MM.1S (cell line): ENCODE data around the gene MGAM2.

Experiments used
- DNase-seq: peaks from one replicate; pipeline ENCODE4 v3.0.0-alpha.2; 2015
- H2AFZ ChIP-seq: fragments of 300-600 bp; sonication (generic); 2 replicates; pipeline ENCODE4 v1.6.0; 2016; ENCODE audit warnings: antibody characterized with exemption, low read length
- H3F3A ChIP-seq: fragments of 300-600 bp; sonication (generic); 2 replicates; pipeline ENCODE4 v1.6.1; 2016; ENCODE audit warnings: mild to moderate bottlenecking, antibody characterized with exemption, low read length, moderate library complexity, mixed read lengths; ENCODE audit not compliant: insufficient read depth
- H3K27ac ChIP-seq: fragments of 300-600 bp; sonication (generic); 2 replicates; pipeline ENCODE4 v1.5.1; 2016; ENCODE audit warnings: mild to moderate bottlenecking, low read length
- H3K27me3 ChIP-seq: fragments of 300-600 bp; sonication (generic); replicated peaks from 2 replicates; pipeline ENCODE4 v1.6.0; 2016; ENCODE audit warnings: low read length; ENCODE audit not compliant: insufficient read depth
- H3K36me3 ChIP-seq: fragments of 300-600 bp; sonication (generic); replicated peaks from 2 replicates; pipeline ENCODE4 v1.6.1; 2016; ENCODE audit warnings: mild to moderate bottlenecking, low read length, mixed read lengths; ENCODE audit not compliant: insufficient read depth
- H3K4me1 ChIP-seq: fragments of 300-600 bp; sonication (generic); 2 replicates; pipeline ENCODE4 v1.6.1; 2016; ENCODE audit warnings: low read length, mixed read lengths
- H3K4me2 ChIP-seq: fragments of 300-600 bp; sonication (generic); 2 replicates; pipeline ENCODE4 v1.6.0; 2016; ENCODE audit warnings: low read depth, low read length
- H3K4me3 ChIP-seq: fragments of 300-600 bp; sonication (generic); 2 replicates; pipeline ENCODE4 v1.5.1; 2016; ENCODE audit warnings: low read length, mixed read lengths
- H3K79me2 ChIP-seq: fragments of 300-600 bp; sonication (generic); 2 replicates; pipeline ENCODE4 v1.6.1; 2016; ENCODE audit warnings: mixed run types, low read length, mixed read lengths
- H3K9ac ChIP-seq: fragments of 300-600 bp; sonication (generic); 2 replicates; pipeline ENCODE4 v1.6.1; 2016; ENCODE audit warnings: low read length, mixed read lengths
- H3K9me2 ChIP-seq: fragments of 300-600 bp; sonication (generic); replicated peaks from 2 replicates; pipeline ENCODE4 v1.6.1; 2016; ENCODE audit warnings: mild to moderate bottlenecking, low read length, mixed read lengths; ENCODE audit not compliant: insufficient read depth
- H3K9me3 ChIP-seq: fragments of 300-600 bp; sonication (generic); replicated peaks from 2 replicates; pipeline ENCODE4 v1.6.1; 2016; ENCODE audit warnings: mild to moderate bottlenecking, low read length, mixed read lengths; ENCODE audit not compliant: insufficient read depth
- H4K20me1 ChIP-seq: fragments of 300-600 bp; sonication (generic); 2 replicates; pipeline ENCODE4 v1.6.1; 2016; ENCODE audit warnings: mild to moderate bottlenecking, low read length, moderate library complexity, mixed read lengths; ENCODE audit not compliant: insufficient read depth
- CTCF ChIP-seq: fragments of 300-600 bp; sonication (generic); IDR thresholded peaks from 2 replicates; pipeline ENCODE4 v1.5.1; 2016; ENCODE audit warnings: antibody characterized with exemption, low read length, mixed read lengths
- EZH2 ChIP-seq: fragments of 300-600 bp; sonication (generic); optimal IDR thresholded peaks from 2 replicates; pipeline ENCODE3; 2017; ENCODE audit warnings: low read depth, mild to moderate bottlenecking, antibody characterized with exemption, low read length, mixed read lengths
- EZH2phosphoT487 ChIP-seq: fragments of 300-600 bp; sonication (generic); IDR thresholded peaks from 2 replicates; pipeline ENCODE4 v1.6.1; 2018; ENCODE audit warnings: antibody characterized with exemption, low read length

MGAM2 gene

DNA sequence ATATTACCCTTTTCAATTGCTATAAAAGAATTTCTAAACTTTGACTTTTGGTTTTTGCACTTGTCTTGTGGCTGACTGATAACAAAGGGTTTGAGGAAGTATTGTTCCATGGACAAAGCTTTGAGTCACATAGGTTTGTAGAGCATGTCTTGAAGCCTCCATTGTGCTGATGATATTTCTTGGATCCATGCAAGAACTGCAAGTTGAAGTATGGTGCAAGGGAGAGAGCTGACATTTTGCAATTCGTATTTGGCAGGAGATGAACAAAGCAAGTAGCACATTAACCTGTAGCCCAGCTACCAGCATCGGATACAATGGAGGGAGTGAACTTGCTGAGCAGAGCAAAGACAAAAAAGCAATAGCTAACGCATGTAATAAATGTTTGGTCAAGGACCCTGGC is 23.4 kb downstream of the MGAM2 start:
- Histone ChIP-seq H3K79me2 (no peaks in the 10 kb centered on the region), H3K4me1 (no peaks in the 10 kb centered on the region), H3K36me3 (no peaks in the 10 kb centered on the region), H3K4me3 (no peak overlapping the region), H4K20me1 (no peaks in the 10 kb centered on the region), H3K27me3 (no peaks in the 10 kb centered on the region), H3K9me2 (no peaks in the 10 kb centered on the region), H3K27ac (no peak overlapping the region), H3K4me2 (no peak overlapping the region), H3K9me3 (no peaks in the 10 kb centered on the region), H3K9ac (no peak overlapping the region), H3F3A (no peaks in the 10 kb centered on the region), H2AFZ (no peak overlapping the region)
- no peak for TF ChIP-seq EZH2
- no peak for TF ChIP-seq EZH2phosphoT487
- no peak for TF ChIP-seq CTCF
- DNase-seq = no peak

DNA sequence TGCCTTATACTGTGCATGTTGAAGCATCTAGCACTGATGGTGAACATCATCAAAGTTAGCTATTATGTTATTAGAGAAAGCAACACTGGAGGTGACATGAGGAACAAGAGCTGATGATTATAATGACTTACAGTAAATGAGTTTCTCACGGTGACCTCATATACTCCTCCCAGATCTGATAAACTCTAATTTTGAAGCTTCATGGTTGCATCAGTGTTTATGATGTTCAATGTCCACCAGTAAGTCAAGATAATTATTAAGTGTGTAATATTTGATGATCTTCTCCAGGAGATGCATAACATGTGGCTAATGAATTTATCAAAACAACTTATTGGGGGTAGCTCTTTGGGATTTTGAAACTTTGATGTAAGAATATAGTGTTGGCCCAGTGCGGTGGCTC is 27.5 kb downstream of the MGAM2 start:
- no peak for DNase-seq
- Histone ChIP-seq H2AFZ (no peak overlapping the region), H3K9ac (no peak overlapping the region), H3K4me3 (no peak overlapping the region), H3K27me3 (no peaks in the 10 kb centered on the region), H3K9me2 (no peaks in the 10 kb centered on the region), H3K79me2 (no peaks in the 10 kb centered on the region), H4K20me1 (no peaks in the 10 kb centered on the region), H3F3A (no peaks in the 10 kb centered on the region), H3K36me3 (no peaks in the 10 kb centered on the region), H3K27ac (no peak overlapping the region), H3K4me1 (no peaks in the 10 kb centered on the region), H3K4me2 (no peak overlapping the region), H3K9me3 (no peaks in the 10 kb centered on the region)
- TF ChIP-seq EZH2 (no peak), EZH2phosphoT487 (no peak), CTCF (no peak)

- no peak overlapping the region for H3K9ac ChIP-seq
- no peak overlapping the region for H3K4me3 ChIP-seq
- no peaks in the 10 kb centered on the region for H3F3A ChIP-seq
- no peak overlapping the region for H3K4me2 ChIP-seq
- no peaks in the 10 kb centered on the region for H3K4me1 ChIP-seq
- TF ChIP-seq EZH2phosphoT487 (no peak), CTCF (no peak), EZH2 (no peak)
- no peaks in the 10 kb centered on the region for H3K27me3 ChIP-seq
- no peaks in the 10 kb centered on the region for H3K9me2 ChIP-seq
- DNase-seq = no peak
- no peaks in the 10 kb centered on the region for H3K36me3 ChIP-seq
- H3K27ac ChIP-seq = no peak overlapping the region
- no peaks in the 10 kb centered on the region for H4K20me1 ChIP-seq
- no peaks in the 10 kb centered on the region for H3K79me2 ChIP-seq
- no peaks in the 10 kb centered on the region for H3K9me3 ChIP-seq
- H2AFZ ChIP-seq = no peak overlapping the region
Observed at GRCh38 chr7:142139597-142140400, 28.3 kb downstream of the MGAM2 start.
